HG03460 (cell line): Measurements from ENCODE around the gene IQUB.
"Not testable (repeated sequence)": the region's sequence is repeated elsewhere in the genome, so short reads cannot be mapped to it uniquely, and the experiment has no call there.

Experiments
- ATAC-seq: cut with Tn5 transposase; IDR thresholded peaks from one replicate; pipeline ENCODE4 v1.9.1; 2021; ENCODE audit not compliant: unreplicated experiment

IQUB gene

GRCh38 chr7:123423622-123424021, 110.8 kb downstream of the IQUB start:
- no peak for ATAC-seq

GRCh38 chr7:123417580-123417979, 116.8 kb downstream of the IQUB start:
- ATAC-seq = no peak

- no peak for ATAC-seq
These were observed 118.8 kb downstream of the IQUB start for GRCh38 chr7:123415625-123416024.

- no peak for ATAC-seq
These were observed 124.0 kb downstream of the IQUB start for GRCh38 chr7:123410273-123410904.

GRCh38 chr7:123407951-123408350, 126.4 kb downstream of the IQUB start:
- not testable (repeated sequence) for ATAC-seq
